HepG2 (cell line): ENCODE data around the gene AGGF1. TPM values are rescaled to one million over a fixed set of nuclear protein-coding genes. Genes with fewer than 3 reads are reported as not detected.
A peak's percentile ranks its signal among the peaks of the same experiment; 100 is the strongest.

Experiments
- ARNT2 ChIP-seq: sonication (generic); formaldehyde crosslinking; IDR thresholded peaks from 2 replicates; pipeline ENCODE4 v1.8.0; 2022; ENCODE audit warnings: mild to moderate bottlenecking, low read depth, missing genetic modification reagents, moderate library complexity
- CBX1 ChIP-seq: IDR thresholded peaks from one replicate; pipeline ENCODE4 v1.6.1; 2016; ENCODE audit warnings: antibody characterized with exemption, low read depth
- FOXA1 ChIP-seq, 2 experiments: fragments of 450-650 bp in 1 of 2; sonication (generic) in 1 of 2; formaldehyde crosslinking in 1 of 2; IDR thresholded peaks; 2 replicates each; pipeline versions ENCODE4 v1.4.0 to v1.6.1; 2016 to 2020; ENCODE audit warnings: missing genetic modification reagents in 1 of 2
- HOXA5 ChIP-seq: sonication (generic); formaldehyde crosslinking; IDR thresholded peaks from 2 replicates; pipeline ENCODE4 v1.4.0; 2020; ENCODE audit warnings: missing genetic modification reagents
- IRF9 ChIP-seq: sonication (generic); formaldehyde crosslinking; IDR thresholded peaks from 2 replicates; pipeline ENCODE4 v1.8.0; 2022; ENCODE audit warnings: missing genetic modification reagents, mild to moderate bottlenecking, borderline replicate concordance
- KLF12 ChIP-seq: sonication (generic); formaldehyde crosslinking; IDR thresholded peaks from 2 replicates; pipeline ENCODE4 v1.4.0; 2020; ENCODE audit warnings: missing genetic modification reagents, borderline replicate concordance
- NFYB ChIP-seq: sonication (generic); formaldehyde crosslinking; IDR thresholded peaks from 2 replicates; pipeline ENCODE4 v1.4.0; 2020; ENCODE audit warnings: missing genetic modification reagents
- PRMT3 ChIP-seq: sonication (generic); formaldehyde crosslinking; IDR thresholded peaks from 2 replicates; pipeline ENCODE4 v1.8.1; 2022; ENCODE audit warnings: low read depth, mild to moderate bottlenecking, moderate library complexity, missing genetic modification reagents, borderline replicate concordance
- REL ChIP-seq: sonication (generic); formaldehyde crosslinking; conservative IDR thresholded peaks from 2 replicates; pipeline ENCODE4 v1.8.0; 2022; ENCODE audit warnings: mild to moderate bottlenecking, missing genetic modification reagents, moderate library complexity
- SSRP1 ChIP-seq: IDR thresholded peaks from 2 replicates; pipeline ENCODE4 v1.6.1; 2016; ENCODE audit warnings: control low read depth
- THAP8 ChIP-seq: sonication (generic); formaldehyde crosslinking; IDR thresholded peaks from 2 replicates; pipeline ENCODE4 v1.5.1; 2020; ENCODE audit warnings: missing genetic modification reagents, mild to moderate bottlenecking, borderline replicate concordance
- TP53 ChIP-seq: sonication (generic); formaldehyde crosslinking; conservative IDR thresholded peaks from 2 replicates; pipeline ENCODE4 v1.4.0; 2020; ENCODE audit warnings: missing genetic modification reagents
- ZBTB20 ChIP-seq: sonication (generic); formaldehyde crosslinking; IDR thresholded peaks from 2 replicates; pipeline ENCODE4 v1.8.1; 2023; ENCODE audit warnings: missing genetic modification reagents, low read depth, mild to moderate bottlenecking, borderline replicate concordance
- ZBTB4 ChIP-seq: sonication (generic); formaldehyde crosslinking; IDR thresholded peaks from 2 replicates; pipeline ENCODE4 v1.4.0; 2020; ENCODE audit warnings: missing genetic modification reagents, mild to moderate bottlenecking, borderline replicate concordance
- ZBTB44 ChIP-seq: sonication (generic); formaldehyde crosslinking; IDR thresholded peaks from 2 replicates; pipeline ENCODE4 v1.4.0; 2020; ENCODE audit warnings: missing genetic modification reagents
- ZFX ChIP-seq: sonication (generic); formaldehyde crosslinking; IDR thresholded peaks from 2 replicates; pipeline ENCODE4 v1.4.0; 2020; ENCODE audit warnings: mild to moderate bottlenecking, low read depth, missing genetic modification reagents, moderate library complexity
- ZNF317 ChIP-seq: sonication (generic); formaldehyde crosslinking; IDR thresholded peaks from 2 replicates; pipeline ENCODE4 v1.5.0; 2020; ENCODE audit warnings: mild to moderate bottlenecking, missing genetic modification reagents
- ZNF589 ChIP-seq: sonication (generic); formaldehyde crosslinking; conservative IDR thresholded peaks from 2 replicates; pipeline ENCODE4 v1.8.0; 2022; ENCODE audit warnings: mild to moderate bottlenecking, moderate library complexity, missing genetic modification reagents
- ZNF678 ChIP-seq: sonication (generic); formaldehyde crosslinking; IDR thresholded peaks from 2 replicates; pipeline ENCODE4 v1.4.0; 2020; ENCODE audit warnings: mild to moderate bottlenecking, missing genetic modification reagents
- ZNF776 ChIP-seq: sonication (generic); formaldehyde crosslinking; IDR thresholded peaks from 2 replicates; pipeline ENCODE4 v1.4.0; 2020; ENCODE audit warnings: mild to moderate bottlenecking, missing genetic modification reagents
- ZSCAN31 ChIP-seq: sonication (generic); formaldehyde crosslinking; IDR thresholded peaks from 2 replicates; pipeline ENCODE4 v1.5.0; 2020; ENCODE audit warnings: low read depth, mild to moderate bottlenecking, missing genetic modification reagents
- polyA plus RNA-seq, 8 experiments: library from polyadenylated mRNA; depleted of rRNA in 3 of 8; stranded (reverse) in 7 of 8; unstranded in 1 of 8; fragments of >200 nt; fragmentation: Illumina TruSeq in 4 of 8; extraction: Trizol in 4 of 8; gene quantifications; 2 replicates each; pipeline versions ENCODE4 v1.2.1 to v1.2.3, GENCODE V29; 2011 to 2016; ENCODE audit warnings: low read depth in 4 of 8, missing spikeins in 1 of 8, mixed read lengths in 1 of 8; ENCODE audit not compliant: insufficient read depth in 1 of 8
- total RNA-seq, 5 experiments: library from RNA; depleted of rRNA; stranded (reverse); fragments of >200 nt; fragmentation: Illumina TruSeq; extraction: Trizol; gene quantifications; 2 replicates each; pipeline ENCODE4 v1.2.3, GENCODE V29; 2016; ENCODE audit warnings: low read depth in 1 of 5

The AGGF1 gene
- total and polyA plus RNA-seq, 2 of the 13 experiments (the other 11 are each of a cell fraction or from before 2014, with no cell fraction given): 12.9 to 15.5 TPM

GRCh38 chr5:77030097-77031071, at the start of gene AGGF1 (continued):
- TF ChIP-seq SSRP1 (CRISPR knock-in tag): 0 out of 2 replicates have a peak, but pooled peaks have one; percentile 27
- TF ChIP-seq IRF9: peak; percentile 53; the same call in 1 of the 2 replicates
- no peak for TF ChIP-seq CBX1
- peak; percentile 74; the same call in 1 of the 2 replicates for TF ChIP-seq ZNF317 (CRISPR knock-in tag)
- TF ChIP-seq ZNF776: peak; percentile 81
- peak; percentile 88 for TF ChIP-seq KLF12 (CRISPR knock-in tag)
- TF ChIP-seq ARNT2 (CRISPR knock-in tag): peak; percentile 57; the same call in 1 of the 2 replicates
- no peak for TF ChIP-seq FOXA1 (IDR thresholded peaks at IDR 0.05)
- 0 out of 2 replicates have a peak, but pooled peaks have one; percentile 20 for TF ChIP-seq FOXA1 (CRISPR knock-in tag; IDR thresholded peaks at IDR 0.05)
- peak; percentile 25; the same call in 1 of the 2 replicates for TF ChIP-seq NFYB (CRISPR knock-in tag)
- peak; percentile 94 for TF ChIP-seq ZFX (CRISPR knock-in tag)
- TF ChIP-seq REL (CRISPR knock-in tag): peak; percentile 84
- 0 out of 2 replicates have a peak, but pooled peaks have one; percentile 64 for TF ChIP-seq ZNF589 (CRISPR knock-in tag)
- TF ChIP-seq ZBTB44: 0 out of 2 replicates have a peak, but pooled peaks have one; percentile 53
- peak; percentile 85; the same call in 1 of the 2 replicates for TF ChIP-seq ZBTB4 (CRISPR knock-in tag)
- TF ChIP-seq ZSCAN31 (CRISPR knock-in tag): peak; percentile 74
- TF ChIP-seq THAP8: peak; percentile 87; the same call in 1 of the 2 replicates
- TF ChIP-seq ZBTB20: peak; percentile 87; the same call in 1 of the 2 replicates
- peak; percentile 78 for TF ChIP-seq HOXA5 (CRISPR knock-in tag)
- peak; percentile 94 for TF ChIP-seq ZNF678
- 0 out of 2 replicates have a peak, but pooled peaks have one; percentile 17 for TF ChIP-seq TP53 (CRISPR knock-in tag)
- 0 out of 2 replicates have a peak, but pooled peaks have one; percentile 57 for TF ChIP-seq PRMT3
